ENCODE measurements around the gene FXYD5.

The FXYD5 gene

GRCh38 chr19:35153701-35154524 lies 622 bp upstream of the FXYD5 start:
- TF ChIP-seq, protein P1, sequence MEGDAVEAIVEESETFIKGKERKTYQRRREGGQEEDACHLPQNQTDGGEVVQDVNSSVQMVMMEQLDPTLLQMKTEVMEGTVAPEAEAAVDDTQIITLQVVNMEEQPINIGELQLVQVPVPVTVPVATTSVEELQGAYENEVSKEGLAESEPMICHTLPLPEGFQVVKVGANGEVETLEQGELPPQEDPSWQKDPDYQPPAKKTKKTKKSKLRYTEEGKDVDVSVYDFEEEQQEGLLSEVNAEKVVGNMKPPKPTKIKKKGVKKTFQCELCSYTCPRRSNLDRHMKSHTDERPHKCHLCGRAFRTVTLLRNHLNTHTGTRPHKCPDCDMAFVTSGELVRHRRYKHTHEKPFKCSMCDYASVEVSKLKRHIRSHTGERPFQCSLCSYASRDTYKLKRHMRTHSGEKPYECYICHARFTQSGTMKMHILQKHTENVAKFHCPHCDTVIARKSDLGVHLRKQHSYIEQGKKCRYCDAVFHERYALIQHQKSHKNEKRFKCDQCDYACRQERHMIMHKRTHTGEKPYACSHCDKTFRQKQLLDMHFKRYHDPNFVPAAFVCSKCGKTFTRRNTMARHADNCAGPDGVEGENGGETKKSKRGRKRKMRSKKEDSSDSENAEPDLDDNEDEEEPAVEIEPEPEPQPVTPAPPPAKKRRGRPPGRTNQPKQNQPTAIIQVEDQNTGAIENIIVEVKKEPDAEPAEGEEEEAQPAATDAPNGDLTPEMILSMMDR (IDR thresholded peaks at IDR 0.05; ENCODE audit: insufficient read depth, low read length), result peak; percentile 21
- TF ChIP-seq SPI1 (IDR thresholded peaks at IDR 0.05; ENCODE audit: borderline replicate concordance, low read depth) (no peak), GABPA (IDR thresholded peaks at IDR 0.05; ENCODE audit: low read depth) (no peak), POLR2AphosphoS5 (IDR thresholded peaks at IDR 0.05; ENCODE audit: low read depth) (no peak)
- TF ChIP-seq, protein P2, sequence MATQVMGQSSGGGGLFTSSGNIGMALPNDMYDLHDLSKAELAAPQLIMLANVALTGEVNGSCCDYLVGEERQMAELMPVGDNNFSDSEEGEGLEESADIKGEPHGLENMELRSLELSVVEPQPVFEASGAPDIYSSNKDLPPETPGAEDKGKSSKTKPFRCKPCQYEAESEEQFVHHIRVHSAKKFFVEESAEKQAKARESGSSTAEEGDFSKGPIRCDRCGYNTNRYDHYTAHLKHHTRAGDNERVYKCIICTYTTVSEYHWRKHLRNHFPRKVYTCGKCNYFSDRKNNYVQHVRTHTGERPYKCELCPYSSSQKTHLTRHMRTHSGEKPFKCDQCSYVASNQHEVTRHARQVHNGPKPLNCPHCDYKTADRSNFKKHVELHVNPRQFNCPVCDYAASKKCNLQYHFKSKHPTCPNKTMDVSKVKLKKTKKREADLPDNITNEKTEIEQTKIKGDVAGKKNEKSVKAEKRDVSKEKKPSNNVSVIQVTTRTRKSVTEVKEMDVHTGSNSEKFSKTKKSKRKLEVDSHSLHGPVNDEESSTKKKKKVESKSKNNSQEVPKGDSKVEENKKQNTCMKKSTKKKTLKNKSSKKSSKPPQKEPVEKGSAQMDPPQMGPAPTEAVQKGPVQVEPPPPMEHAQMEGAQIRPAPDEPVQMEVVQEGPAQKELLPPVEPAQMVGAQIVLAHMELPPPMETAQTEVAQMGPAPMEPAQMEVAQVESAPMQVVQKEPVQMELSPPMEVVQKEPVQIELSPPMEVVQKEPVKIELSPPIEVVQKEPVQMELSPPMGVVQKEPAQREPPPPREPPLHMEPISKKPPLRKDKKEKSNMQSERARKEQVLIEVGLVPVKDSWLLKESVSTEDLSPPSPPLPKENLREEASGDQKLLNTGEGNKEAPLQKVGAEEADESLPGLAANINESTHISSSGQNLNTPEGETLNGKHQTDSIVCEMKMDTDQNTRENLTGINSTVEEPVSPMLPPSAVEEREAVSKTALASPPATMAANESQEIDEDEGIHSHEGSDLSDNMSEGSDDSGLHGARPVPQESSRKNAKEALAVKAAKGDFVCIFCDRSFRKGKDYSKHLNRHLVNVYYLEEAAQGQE (IDR thresholded peaks at IDR 0.05; ENCODE audit: insufficient replicate concordance, low read depth), result no peak
- peak overlapping the region; percentile 90 for H3K27ac ChIP-seq (replicated peaks)
- DNase-seq (ENCODE audit: low read depth in 1 of 2, low spot score in 1 of 2), result peak; percentile 46 to 65
- H3K4me3 ChIP-seq (replicated peaks; ENCODE audit: insufficient read depth, low read length), result peak overlapping the region; percentile 88
- H3K27me3 ChIP-seq (ENCODE audit: insufficient read depth, poor library complexity, severe bottlenecking), result no peaks in the 10 kb centered on the region

DNA sequence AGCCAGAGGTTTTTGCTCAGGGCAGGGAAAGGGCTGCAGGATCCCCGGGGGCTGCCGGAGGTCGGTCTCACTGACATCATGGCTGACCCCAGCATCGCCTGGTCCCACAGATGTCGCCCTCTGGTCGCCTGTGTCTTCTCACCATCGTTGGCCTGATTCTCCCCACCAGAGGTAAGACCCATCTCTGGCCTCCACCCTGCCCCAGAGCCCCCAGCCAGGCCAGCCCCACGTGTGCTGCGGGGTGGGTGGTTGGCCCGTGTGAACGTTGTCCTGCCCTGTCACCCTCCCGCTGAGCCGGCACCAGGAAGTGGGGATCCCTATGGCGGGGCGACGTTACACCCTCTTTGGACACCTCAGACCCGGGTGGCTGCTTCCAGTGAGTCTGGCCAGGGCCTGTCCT lies 906 bp downstream of the FXYD5 start:
- peak overlapping the region; percentile 88 for H3K4me3 ChIP-seq (replicated peaks; ENCODE audit: insufficient read depth, low read length)
- no peaks in the 10 kb centered on the region for H3K27me3 ChIP-seq (ENCODE audit: insufficient read depth, poor library complexity, severe bottlenecking)
- DNase-seq (ENCODE audit: low read depth in 1 of 2, low spot score in 1 of 2), result peak in 1 of 2 experiments; percentile 33
- TF ChIP-seq SPI1 (IDR thresholded peaks at IDR 0.05; ENCODE audit: borderline replicate concordance, low read depth) (no peak), GABPA (IDR thresholded peaks at IDR 0.05; ENCODE audit: low read depth) (no peak), POLR2AphosphoS5 (IDR thresholded peaks at IDR 0.05; ENCODE audit: low read depth) (0 out of 2 replicates have a peak, but pooled peaks have one; percentile 7)
- TF ChIP-seq, protein P2 (IDR thresholded peaks at IDR 0.05; ENCODE audit: insufficient replicate concordance, low read depth), result peak; percentile 11
- peak overlapping the region; percentile 90 for H3K27ac ChIP-seq (replicated peaks)

- Histone ChIP-seq H3K4me3 (replicated peaks; ENCODE audit: insufficient read depth, low read length) (peak overlapping the region; percentile 88), H3K27me3 (ENCODE audit: insufficient read depth, poor library complexity, severe bottlenecking) (no peaks in the 10 kb centered on the region), H3K27ac (replicated peaks) (peak overlapping the region; percentile 90; the same call in 1 of the 2 replicates)
- no peak for DNase-seq (ENCODE audit: low read depth in 1 of 2, low spot score in 1 of 2)
- TF ChIP-seq GABPA (IDR thresholded peaks at IDR 0.05; ENCODE audit: low read depth), result no peak
- no peak for TF ChIP-seq POLR2AphosphoS5 (IDR thresholded peaks at IDR 0.05; ENCODE audit: low read depth)
- TF ChIP-seq SPI1 (IDR thresholded peaks at IDR 0.05; ENCODE audit: borderline replicate concordance, low read depth), result no peak
- TF ChIP-seq, protein P1 (IDR thresholded peaks at IDR 0.05; ENCODE audit: insufficient read depth, low read length), result no peak
- TF ChIP-seq, protein P2 (IDR thresholded peaks at IDR 0.05; ENCODE audit: insufficient replicate concordance, low read depth), result no peak
Observed at GRCh38 chr19:35155981-35156672, 1.6 kb downstream of the FXYD5 start.
